ENCODE measurements around the gene TRPT1. TPM values are rescaled to one million over a fixed set of nuclear protein-coding genes. Genes with fewer than 3 reads are reported as not detected.

The TRPT1 gene
- total RNA-seq, 1 donor from 2014 or later, result 39.7 TPM

- no peak for TF ChIP-seq CTCF (IDR thresholded peaks at IDR 0.05)
- peaks cover 16% of the 10 kb centered on the region for H3K36me3 Mint-ChIP-seq (ENCODE audit: unreplicated experiment)
Measured at GRCh38 chr11:64260147-64260708, 34.2 kb upstream of the TRPT1 start.

GRCh38 chr11:64259533-64260067 is 33.6 kb upstream of the TRPT1 start:
- no peak for DNase-seq (ENCODE audit: extremely low spot score, unreplicated experiment)
- no peak for TF ChIP-seq CTCF (IDR thresholded peaks at IDR 0.05)
- peaks cover 5% of the 10 kb centered on the region for H3K4me1 Mint-ChIP-seq (ENCODE audit: unreplicated experiment)
- H3K27me3 Mint-ChIP-seq (ENCODE audit: unreplicated experiment), result no peaks in the 10 kb centered on the region
- no peak overlapping the region for H3K4me3 Mint-ChIP-seq (ENCODE audit: unreplicated experiment)
- H3K27ac Mint-ChIP-seq (ENCODE audit: unreplicated experiment), result no peak overlapping the region
- no peaks in the 10 kb centered on the region for H3K9me3 Mint-ChIP-seq (ENCODE audit: unreplicated experiment)
- H3K36me3 Mint-ChIP-seq (ENCODE audit: unreplicated experiment), result peaks cover 16% of the 10 kb centered on the region

More at GRCh38 chr11:64260147-64260708, 34.2 kb upstream of the TRPT1 start:
- Mint-ChIP-seq H3K27ac (ENCODE audit: unreplicated experiment) (no peak overlapping the region), H3K9me3 (ENCODE audit: unreplicated experiment) (no peaks in the 10 kb centered on the region), H3K27me3 (ENCODE audit: unreplicated experiment) (no peaks in the 10 kb centered on the region), H3K4me3 (ENCODE audit: unreplicated experiment) (no peak overlapping the region), H3K4me1 (ENCODE audit: unreplicated experiment) (peaks cover 5% of the 10 kb centered on the region)
- DNase-seq (ENCODE audit: extremely low spot score, unreplicated experiment), result no peak

- Mint-ChIP-seq H3K27me3 (ENCODE audit: unreplicated experiment) (no peaks in the 10 kb centered on the region), H3K4me1 (ENCODE audit: unreplicated experiment) (peaks cover 6% of the 10 kb centered on the region), H3K9me3 (ENCODE audit: unreplicated experiment) (no peaks in the 10 kb centered on the region), H3K36me3 (ENCODE audit: unreplicated experiment) (peaks cover 16% of the 10 kb centered on the region), H3K27ac (ENCODE audit: unreplicated experiment) (no peak overlapping the region), H3K4me3 (ENCODE audit: unreplicated experiment) (no peak overlapping the region)
- DNase-seq (ENCODE audit: extremely low spot score, unreplicated experiment), result no peak
- no peak for TF ChIP-seq CTCF (IDR thresholded peaks at IDR 0.05)
Measured at GRCh38 chr11:64258946-64259532, 33.1 kb upstream of the TRPT1 start.

GRCh38 chr11:64258356-64258755 is 32.4 kb upstream of the TRPT1 start:
- Mint-ChIP-seq H3K4me1 (ENCODE audit: unreplicated experiment) (peaks cover 13% of the 10 kb centered on the region), H3K27ac (ENCODE audit: unreplicated experiment) (no peak overlapping the region), H3K36me3 (ENCODE audit: unreplicated experiment) (peaks cover 16% of the 10 kb centered on the region), H3K27me3 (ENCODE audit: unreplicated experiment) (no peaks in the 10 kb centered on the region), H3K9me3 (ENCODE audit: unreplicated experiment) (no peaks in the 10 kb centered on the region), H3K4me3 (ENCODE audit: unreplicated experiment) (no peak overlapping the region)
- no peak for TF ChIP-seq CTCF (IDR thresholded peaks at IDR 0.05)
- DNase-seq (ENCODE audit: extremely low spot score, unreplicated experiment), result no peak

- Mint-ChIP-seq H3K36me3 (ENCODE audit: unreplicated experiment) (peaks cover 9% of the 10 kb centered on the region), H3K4me3 (ENCODE audit: unreplicated experiment) (no peak overlapping the region), H3K9me3 (ENCODE audit: unreplicated experiment) (no peaks in the 10 kb centered on the region), H3K27me3 (ENCODE audit: unreplicated experiment) (no peaks in the 10 kb centered on the region), H3K27ac (ENCODE audit: unreplicated experiment) (no peak overlapping the region), H3K4me1 (ENCODE audit: unreplicated experiment) (peaks cover 19% of the 10 kb centered on the region)
- no peak for TF ChIP-seq CTCF (IDR thresholded peaks at IDR 0.05)
- no peak for DNase-seq (ENCODE audit: extremely low spot score, unreplicated experiment)
Measured at GRCh38 chr11:64256300-64256699, 30.3 kb upstream of the TRPT1 start.

Measured in osteocyte (in vitro differentiated cells).